ENCODE results near the gene SPATA6L.
"Not testable (repeated sequence)": the region's sequence is repeated elsewhere in the genome, so short reads cannot be mapped to it uniquely, and the experiment has no call there.

DNA sequence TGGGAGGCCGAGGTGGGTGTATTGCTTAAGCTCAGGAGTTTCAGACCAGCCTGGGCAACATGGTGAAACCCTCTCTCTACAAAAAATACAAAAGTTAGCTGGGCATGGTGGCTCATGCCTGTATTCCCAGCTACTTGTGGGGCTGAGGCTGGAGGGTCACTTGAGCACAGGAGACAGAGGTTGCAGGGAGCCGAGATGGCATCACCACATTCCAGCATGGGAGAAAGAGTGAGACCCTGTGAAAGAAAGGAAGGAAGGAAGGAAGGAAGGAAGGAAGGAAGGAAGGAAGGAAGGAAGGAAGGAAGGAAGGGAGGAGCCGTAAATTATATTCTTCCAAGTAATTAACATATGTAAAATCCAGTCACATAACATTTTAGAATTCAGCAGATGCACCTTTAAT, 10.1 kb downstream of the SPATA6L start:
- not testable (repeated sequence) for TF ChIP-seq EZH2 (IDR thresholded peaks at IDR 0.05; ENCODE audit: insufficient read depth, poor library complexity, severe bottlenecking); EZH2phosphoT487 (IDR thresholded peaks at IDR 0.05; ENCODE audit: insufficient read depth, low read depth)
